Astrocyte of the spinal cord (primary cell): ENCODE data around the gene TNS1.

ENCODE experiments used
- DNase-seq: peaks from one replicate; pipeline ENCODE4 v3.0.0; 2011; ENCODE audit warnings: low read depth, low spot score
- H3K4me3 ChIP-seq: 2 replicates; pipeline ENCODE4 v1.5.1; 2011; ENCODE audit warnings: low read depth, mild to moderate bottlenecking, low read length, moderate library complexity
- in situ Hi-C: cut with HindIII; loops from 2 replicates; pipeline ENCODE4 v1.10.0; 2017; ENCODE audit warnings: low sequenced_read_pairs
- TF ChIP-seq, protein P1 (sequence below): IDR thresholded peaks from 2 replicates; pipeline ENCODE4 v1.5.1; 2012; ENCODE audit warnings: low read depth, mild to moderate bottlenecking, low read length, inconsistent platforms

The TNS1 gene

DNA sequence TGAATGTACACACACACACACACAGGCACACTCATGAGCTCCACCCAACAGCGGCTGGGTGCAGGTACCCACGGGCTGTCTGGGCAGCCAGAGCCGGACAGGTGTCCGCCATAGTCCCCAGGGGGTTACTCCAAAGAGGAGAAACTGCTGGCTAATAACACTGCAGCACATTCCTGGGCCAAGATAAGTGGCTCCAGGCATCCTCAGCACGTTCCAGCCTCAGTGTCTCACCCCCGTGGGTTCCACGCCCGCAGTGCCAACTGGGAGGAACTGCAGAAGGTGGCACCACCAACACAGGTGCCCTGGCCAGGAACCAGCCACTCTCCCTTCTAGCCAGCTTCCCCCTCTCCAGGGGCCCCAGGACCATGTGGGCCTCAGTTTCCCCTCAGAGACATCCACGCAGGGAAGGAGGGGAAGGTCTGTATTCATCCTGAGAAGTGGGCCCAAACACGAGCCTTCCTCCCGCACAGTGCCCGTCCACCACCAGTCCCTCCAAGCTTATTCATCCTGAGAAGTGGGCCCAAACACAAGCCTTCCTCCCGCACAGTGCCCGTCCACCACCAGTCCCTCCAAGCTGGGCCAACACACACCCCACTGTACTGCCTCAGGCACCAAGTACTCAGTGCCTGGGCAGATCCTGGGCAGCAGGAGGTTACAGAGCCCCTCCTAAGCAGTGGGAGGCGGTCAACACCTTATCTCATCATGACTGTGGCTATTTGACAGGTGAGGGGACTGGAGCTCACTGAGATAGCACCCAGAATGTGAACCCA is 47.6 kb downstream of the TNS1 start:
- TF ChIP-seq, protein P1, sequence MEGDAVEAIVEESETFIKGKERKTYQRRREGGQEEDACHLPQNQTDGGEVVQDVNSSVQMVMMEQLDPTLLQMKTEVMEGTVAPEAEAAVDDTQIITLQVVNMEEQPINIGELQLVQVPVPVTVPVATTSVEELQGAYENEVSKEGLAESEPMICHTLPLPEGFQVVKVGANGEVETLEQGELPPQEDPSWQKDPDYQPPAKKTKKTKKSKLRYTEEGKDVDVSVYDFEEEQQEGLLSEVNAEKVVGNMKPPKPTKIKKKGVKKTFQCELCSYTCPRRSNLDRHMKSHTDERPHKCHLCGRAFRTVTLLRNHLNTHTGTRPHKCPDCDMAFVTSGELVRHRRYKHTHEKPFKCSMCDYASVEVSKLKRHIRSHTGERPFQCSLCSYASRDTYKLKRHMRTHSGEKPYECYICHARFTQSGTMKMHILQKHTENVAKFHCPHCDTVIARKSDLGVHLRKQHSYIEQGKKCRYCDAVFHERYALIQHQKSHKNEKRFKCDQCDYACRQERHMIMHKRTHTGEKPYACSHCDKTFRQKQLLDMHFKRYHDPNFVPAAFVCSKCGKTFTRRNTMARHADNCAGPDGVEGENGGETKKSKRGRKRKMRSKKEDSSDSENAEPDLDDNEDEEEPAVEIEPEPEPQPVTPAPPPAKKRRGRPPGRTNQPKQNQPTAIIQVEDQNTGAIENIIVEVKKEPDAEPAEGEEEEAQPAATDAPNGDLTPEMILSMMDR = no peak
- no peak for DNase-seq
- H3K4me3 ChIP-seq = no peak overlapping the region
- in situ Hi-C loops = no loop called here

DNA sequence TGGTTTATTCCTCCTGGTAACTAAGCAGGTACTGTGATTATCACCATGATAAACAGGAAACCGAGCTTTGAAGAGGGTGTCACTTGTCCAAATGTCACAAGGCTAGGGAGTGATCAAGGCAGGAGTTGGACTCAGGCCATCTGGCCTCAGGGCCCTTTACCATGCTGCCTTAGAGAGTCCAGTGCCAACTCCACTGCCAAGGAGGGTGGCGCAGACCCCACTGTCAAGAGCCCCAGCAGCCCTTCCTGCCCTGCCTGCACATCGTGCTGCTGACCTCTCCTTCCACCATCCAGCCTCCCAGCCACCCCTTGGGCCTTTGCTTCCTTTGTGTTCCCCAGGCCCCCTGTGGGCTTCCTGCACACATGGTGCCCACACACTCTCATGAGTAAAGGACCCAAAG is 48.3 kb downstream of the TNS1 start:
- TF ChIP-seq, protein P1 = no peak

DNA sequence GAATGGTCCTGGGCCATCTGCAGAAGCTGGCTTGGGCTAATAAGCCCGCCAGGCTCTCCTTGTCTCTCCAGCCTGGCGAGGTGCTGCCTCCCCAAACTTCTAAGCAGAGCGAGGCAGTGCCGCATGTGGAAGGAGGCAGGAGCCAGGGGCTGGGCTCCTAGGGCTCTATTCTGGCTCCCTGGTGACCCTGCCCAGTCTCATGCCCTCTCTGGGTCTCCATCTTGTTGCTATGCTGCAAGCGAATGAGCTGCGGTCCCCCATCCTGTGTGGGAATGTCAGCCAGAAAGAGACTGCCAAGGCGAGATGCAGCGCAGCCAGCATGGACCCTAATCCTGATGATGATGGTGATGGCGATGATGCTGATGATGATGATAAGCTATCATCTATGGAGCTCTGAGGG is 48.7 kb downstream of the TNS1 start:
- no peak for DNase-seq
- in situ Hi-C loops = no loop called here
- TF ChIP-seq, protein P1 = no peak
- no peak overlapping the region for H3K4me3 ChIP-seq

More for the DNA sequence above, 48.3 kb downstream of the TNS1 start:
- DNase-seq = no peak
- no peak overlapping the region for H3K4me3 ChIP-seq
- in situ Hi-C loops = no loop called here

DNA sequence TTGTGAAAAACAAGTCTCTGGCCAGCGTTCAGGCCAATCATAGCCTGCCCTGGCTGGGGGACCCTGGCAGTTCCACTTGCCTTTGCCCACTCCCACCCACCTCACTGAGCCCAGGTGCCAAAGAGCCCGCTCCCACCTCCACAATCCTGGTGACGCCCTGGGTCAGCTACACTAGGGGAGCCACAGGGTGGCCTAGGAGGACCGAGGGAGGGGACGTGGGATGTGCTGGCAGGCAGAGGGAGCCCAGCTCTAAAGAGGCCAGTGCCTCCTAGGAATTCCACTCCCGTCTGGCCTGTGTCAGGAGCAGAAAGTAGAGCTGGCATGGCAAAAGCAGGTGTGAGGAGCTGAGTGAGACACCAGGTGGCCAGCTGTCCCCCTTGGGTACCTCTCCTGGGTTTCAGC is 49.3 kb downstream of the TNS1 start:
- TF ChIP-seq, protein P1 = no peak
- no peak overlapping the region for H3K4me3 ChIP-seq
- in situ Hi-C loops = no loop called here
- no peak for DNase-seq

DNA sequence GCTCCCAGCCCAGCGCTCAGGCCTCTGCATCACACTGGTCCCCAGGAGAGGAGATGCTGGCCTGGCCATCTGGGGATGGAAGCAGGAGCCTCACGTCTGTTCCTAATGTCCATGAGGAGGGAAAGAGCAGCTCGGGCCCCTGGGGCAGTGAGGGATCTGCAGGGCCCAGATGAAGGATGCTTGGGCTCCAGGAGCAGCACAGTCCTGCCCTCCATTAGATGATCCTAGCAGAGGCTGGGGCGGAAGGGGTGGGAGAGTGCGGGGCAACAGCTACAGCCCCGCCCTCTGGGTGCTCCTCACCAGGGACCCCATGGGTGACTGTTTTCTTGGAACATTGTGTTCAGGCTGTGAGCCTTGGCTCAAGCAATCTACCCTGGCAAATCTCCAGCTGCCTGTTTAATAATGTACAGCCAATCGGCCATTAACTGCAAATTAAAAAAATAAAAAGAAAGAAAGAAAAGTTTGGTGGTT is 49.7 kb downstream of the TNS1 start:
- DNase-seq = no peak
- no peak overlapping the region for H3K4me3 ChIP-seq
- in situ Hi-C loops = no loop called here
- TF ChIP-seq, protein P1 = no peak

DNA sequence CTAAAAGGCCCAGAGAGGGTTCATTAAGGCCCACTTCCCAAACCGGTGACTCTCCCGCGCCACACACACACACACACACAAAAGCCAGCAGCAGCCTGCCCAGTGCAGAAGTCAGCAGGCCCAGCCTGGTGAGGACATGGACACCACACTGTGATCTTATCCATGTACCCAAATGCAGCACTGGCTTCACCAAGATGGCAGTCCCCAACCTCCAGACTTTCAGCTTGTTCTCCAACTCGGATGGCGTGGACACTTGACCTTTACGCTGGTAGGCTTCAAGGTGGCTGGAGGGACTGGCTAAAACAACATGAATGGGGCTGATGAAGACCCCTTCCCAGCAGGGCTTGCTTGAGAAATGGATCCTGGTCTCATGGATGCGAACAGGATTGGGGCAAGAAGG is 50.4 kb downstream of the TNS1 start:
- no peak for DNase-seq
- TF ChIP-seq, protein P1 = no peak
- no peak overlapping the region for H3K4me3 ChIP-seq
- in situ Hi-C loops = no loop called here
